GM19025 (cell line): ENCODE results near the gene PSMA6.
"Not testable (repeated sequence)": the region's sequence is repeated elsewhere in the genome, so short reads cannot be mapped to it uniquely, and the experiment has no call there.

Experiments used
- ATAC-seq: cut with Tn5 transposase; IDR thresholded peaks from one replicate; pipeline ENCODE4 v1.9.1; 2021; ENCODE audit warnings: mild to moderate bottlenecking, low read depth, moderate library complexity; ENCODE audit not compliant: unreplicated experiment

PSMA6 gene

DNA sequence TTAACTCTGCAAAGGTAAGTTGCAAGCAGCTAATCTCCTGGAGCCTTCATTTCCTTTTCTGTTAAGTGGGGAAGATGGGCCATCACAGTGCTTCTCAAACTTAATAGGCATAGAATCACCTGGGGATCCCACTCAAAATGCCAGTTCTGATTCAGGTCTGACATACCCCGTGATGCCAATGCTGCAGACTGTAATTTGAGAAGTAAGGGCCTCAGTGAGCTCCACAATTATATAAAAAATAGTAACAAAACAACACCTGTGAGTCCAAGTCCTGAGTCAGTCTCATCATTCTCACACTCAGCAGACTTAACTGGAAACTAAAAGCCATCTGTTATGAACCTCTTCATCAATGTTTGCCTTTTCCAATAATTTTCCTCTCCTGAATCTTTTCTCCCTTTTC lies 10.8 kb upstream of the PSMA6 start:
- ATAC-seq = no peak

DNA sequence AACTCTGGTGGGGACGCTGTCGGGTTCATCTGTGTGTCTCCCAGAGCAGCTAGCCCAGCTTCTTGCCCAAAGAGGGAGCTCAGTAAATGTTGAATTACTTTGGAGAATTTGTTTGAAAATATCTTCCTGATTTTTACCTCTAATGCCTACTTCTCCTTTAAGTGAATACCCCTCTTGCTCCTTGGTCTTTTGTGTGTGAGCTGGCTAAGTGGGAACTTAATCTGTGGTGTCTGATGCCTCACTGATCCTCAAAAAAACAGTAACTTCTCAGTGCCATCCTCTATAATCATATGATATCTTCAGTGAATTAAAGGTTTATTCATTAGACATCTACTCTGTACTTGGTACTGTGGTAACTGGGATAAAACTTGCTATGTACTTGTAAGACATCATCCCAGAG lies 7.7 kb upstream of the PSMA6 start:
- ATAC-seq = no peak

- peak; percentile 60 for ATAC-seq
Measured at GRCh38 chr14:35285168-35286002, 6.8 kb upstream of the PSMA6 start.

GRCh38 chr14:35286003-35286600 lies 6.1 kb upstream of the PSMA6 start:
- peak; percentile 8 for ATAC-seq

GRCh38 chr14:35286707-35287106 lies 5.5 kb upstream of the PSMA6 start:
- no peak for ATAC-seq

GRCh38 chr14:35287431-35288013 lies 4.7 kb upstream of the PSMA6 start:
- ATAC-seq = no peak

DNA sequence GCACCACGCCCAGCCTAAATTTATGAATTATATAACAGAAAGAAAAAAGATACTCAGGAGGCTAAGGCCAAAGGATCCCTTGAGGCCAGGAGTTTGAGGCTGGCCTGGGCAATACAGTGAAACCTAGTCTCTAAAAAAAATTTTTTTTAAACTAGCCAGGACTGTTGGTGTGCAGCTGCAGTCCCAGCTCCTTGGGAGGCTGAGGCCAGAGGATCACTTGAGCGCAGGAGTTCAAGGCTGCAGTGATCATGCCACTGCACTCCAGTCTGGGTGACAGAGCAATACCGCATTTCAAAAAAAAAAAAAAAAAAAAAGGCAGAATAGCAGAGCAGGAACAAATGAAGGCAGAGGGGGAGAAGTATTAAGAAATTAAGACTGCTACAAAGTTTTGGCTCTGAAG lies 2.6 kb upstream of the PSMA6 start:
- no peak for ATAC-seq

GRCh38 chr14:35292770-35293561 lies 784 bp downstream of the PSMA6 start:
- no peak for ATAC-seq

GRCh38 chr14:35295845-35296161 lies 3.6 kb downstream of the PSMA6 start:
- ATAC-seq = no peak

DNA sequence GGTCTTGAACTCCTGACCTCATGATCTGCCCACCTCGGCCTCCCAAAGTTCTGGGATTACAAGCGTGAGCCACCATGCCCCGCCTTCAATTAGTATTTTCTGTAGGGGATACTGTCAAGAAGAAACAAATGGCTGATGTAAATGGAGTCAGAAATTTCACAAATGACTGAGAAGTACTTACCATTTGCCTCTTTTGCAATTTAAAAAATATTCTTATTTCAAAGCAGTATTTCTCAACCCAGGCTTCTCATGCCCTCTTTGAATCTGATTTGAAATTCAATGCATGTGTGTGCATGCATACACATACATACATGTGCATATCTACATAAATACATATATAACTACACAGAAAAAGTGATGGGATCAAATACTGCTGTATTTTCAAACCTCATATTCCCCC lies 4.4 kb downstream of the PSMA6 start:
- ATAC-seq = no peak

DNA sequence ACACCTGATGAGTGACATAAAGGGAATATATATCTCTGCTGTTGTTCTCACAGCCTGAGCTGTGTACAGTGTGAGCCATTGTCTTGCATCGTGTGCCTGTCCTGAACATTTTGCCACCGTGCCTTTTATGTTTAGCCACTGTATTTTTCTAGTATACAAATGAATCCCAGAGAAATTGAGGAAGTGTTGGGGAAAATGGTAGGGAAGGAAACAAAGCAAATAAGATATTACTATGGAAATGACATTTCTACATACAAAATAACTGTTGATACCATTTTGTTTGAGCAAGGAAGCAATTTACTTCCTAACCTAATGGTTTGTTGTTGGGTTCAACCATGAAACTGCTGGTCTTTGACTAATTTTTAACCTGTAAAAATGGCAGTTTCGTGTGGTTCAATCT lies 5.5 kb downstream of the PSMA6 start:
- ATAC-seq = no peak

GRCh38 chr14:35298351-35298750 lies 6.2 kb downstream of the PSMA6 start:
- no peak for ATAC-seq

GRCh38 chr14:35299708-35300107 lies 7.5 kb downstream of the PSMA6 start:
- ATAC-seq = no peak

- ATAC-seq = no peak
Measured at GRCh38 chr14:35300228-35300627, 8.0 kb downstream of the PSMA6 start.

DNA sequence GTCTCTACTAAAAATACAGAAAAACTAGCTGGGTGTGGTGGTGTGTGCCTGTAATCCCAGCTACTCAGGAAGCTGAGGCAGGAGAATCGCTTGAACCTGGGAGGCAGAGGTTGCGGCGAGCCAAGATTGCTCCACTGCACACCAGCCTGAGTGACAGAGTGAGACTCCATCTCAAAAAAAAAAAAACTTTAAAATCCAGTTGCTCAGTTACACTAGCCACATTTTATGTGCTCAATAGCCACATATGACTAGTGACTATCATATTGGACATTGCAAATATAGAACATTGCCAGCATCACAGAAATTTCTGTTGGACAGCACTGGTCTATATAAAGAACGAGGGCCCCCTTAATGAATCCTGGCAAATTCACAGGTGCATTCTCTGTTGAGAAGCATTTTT lies 9.2 kb downstream of the PSMA6 start:
- ATAC-seq = not testable (repeated sequence)

DNA sequence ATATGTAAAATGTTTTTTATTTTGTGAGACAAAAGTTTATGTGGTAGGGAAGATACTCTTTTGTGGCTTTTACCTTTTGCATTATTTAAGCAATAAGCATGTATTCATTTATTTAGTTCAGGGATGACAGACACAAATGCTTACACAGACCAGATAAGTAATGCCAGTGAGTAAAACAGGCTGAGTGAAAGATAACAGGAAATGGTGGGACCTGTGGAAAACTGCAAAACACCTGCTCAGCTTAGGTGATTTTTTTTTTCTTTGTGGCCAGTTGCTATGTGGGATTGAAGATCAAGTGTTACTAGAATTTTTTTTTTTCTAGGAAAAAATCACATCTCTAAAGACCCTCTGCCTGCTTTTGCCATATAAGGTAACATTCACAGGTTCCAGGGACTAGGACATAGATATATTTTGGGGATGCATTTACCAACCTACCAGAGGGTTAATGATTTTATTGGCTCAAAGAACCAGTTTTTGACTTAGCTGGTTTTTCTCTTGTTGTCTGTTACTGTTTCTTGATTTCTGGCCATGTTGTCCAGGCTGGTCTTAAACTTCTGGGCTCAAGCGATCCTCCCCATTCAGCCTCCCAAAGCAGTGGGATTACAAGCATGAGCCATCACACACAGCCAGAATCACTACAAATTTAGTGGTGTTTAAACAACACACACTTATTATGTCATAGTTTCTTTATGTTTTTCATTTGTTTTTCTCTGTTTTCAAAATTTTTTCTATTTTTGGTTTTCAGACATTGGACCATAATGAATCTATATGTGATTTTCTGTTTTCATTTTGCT lies 9.8 kb downstream of the PSMA6 start:
- no peak for ATAC-seq

DNA sequence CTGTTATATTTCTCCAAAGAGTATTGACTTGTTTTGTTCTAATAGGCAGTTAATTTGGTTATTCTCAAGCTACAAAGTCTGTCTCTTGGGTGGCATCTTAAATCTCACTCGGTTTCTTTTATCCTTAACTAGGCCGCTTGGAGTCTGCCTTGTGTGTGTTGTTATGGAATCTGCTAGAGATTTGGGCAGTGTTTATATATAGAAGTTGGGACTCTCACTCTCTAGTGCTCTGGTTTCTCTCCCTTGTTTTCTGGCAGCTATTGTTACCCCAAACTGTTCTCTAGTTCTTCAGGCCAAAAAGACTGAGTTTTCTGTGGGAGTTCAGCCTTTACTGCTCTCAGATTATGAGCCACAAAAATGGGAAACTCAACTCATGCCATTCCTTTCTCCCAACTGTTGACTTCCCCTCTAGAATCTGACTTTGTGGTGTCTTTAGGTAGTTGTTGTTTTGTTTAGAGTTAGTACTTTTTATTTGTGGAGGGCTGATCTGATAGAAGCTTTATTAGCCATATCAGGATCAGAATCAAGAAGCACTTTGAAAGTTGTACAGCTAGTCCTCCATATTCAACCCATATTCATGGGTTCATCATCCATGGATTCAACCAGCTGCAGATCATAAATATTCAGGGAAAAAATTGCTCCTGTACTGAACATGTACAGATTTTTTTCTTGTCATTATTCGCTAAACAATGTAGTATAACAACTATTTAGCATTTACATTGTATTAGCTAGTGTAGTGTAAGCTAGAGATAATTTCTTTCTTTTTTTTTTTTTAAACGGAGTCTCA lies 11.2 kb downstream of the PSMA6 start:
- no peak for ATAC-seq

GRCh38 chr14:35304812-35305462 lies 12.8 kb downstream of the PSMA6 start:
- no peak for ATAC-seq

- ATAC-seq = no peak
Measured at GRCh38 chr14:35305633-35306032, 13.5 kb downstream of the PSMA6 start.
